Neural crest cell (in vitro differentiated cells): Measurements from ENCODE around the gene KCNA10. TPM values are rescaled to one million over a fixed set of nuclear protein-coding genes. Genes with fewer than 3 reads are reported as not detected.

ENCODE experiments used
- DNase-seq: peaks from one replicate; pipeline ENCODE4 v3.0.0; 2021; ENCODE audit warnings: low read depth, mixed read lengths, low spot score
- H3K27ac Mint-ChIP-seq: one replicate; pipeline ENCODE4 v1.8.0; 2021; ENCODE audit warnings: mild to moderate bottlenecking, mixed read lengths; ENCODE audit not compliant: unreplicated experiment
- H3K27me3 Mint-ChIP-seq: 2 replicates; pipeline ENCODE4 v1.8.0; 2021; ENCODE audit warnings: low read depth, mild to moderate bottlenecking, mixed read lengths
- H3K36me3 Mint-ChIP-seq: 2 replicates; pipeline ENCODE4 v1.8.0; 2021; ENCODE audit warnings: low read depth, mild to moderate bottlenecking, mixed read lengths
- H3K4me1 Mint-ChIP-seq: 2 replicates; pipeline ENCODE4 v1.8.0; 2021; ENCODE audit warnings: mixed read lengths
- H3K4me3 Mint-ChIP-seq: one replicate; pipeline ENCODE4 v1.8.0; 2021; ENCODE audit warnings: mild to moderate bottlenecking, mixed read lengths
- H3K9me3 Mint-ChIP-seq: 2 replicates; pipeline ENCODE4 v1.8.0; 2021; ENCODE audit warnings: mixed read lengths
- CTCF ChIP-seq: fragments of 200-600 bp; sonication (generic); conservative IDR thresholded peaks from 2 replicates; pipeline ENCODE4 v1.5.0; 2021; ENCODE audit warnings: antibody characterized with exemption, mild to moderate bottlenecking
- long read RNA-seq: library from polyadenylated mRNA; unstranded; transcript quantifications from one replicate; pipeline ENCODE4 v2.0.0, GENCODE V29; 2020
- total RNA-seq: library from RNA; stranded (reverse); gene quantifications from 2 replicates; pipeline ENCODE4 v1.2.1, GENCODE V29; 2021

KCNA10 gene
- not detected in 2 replicates for total RNA-seq
- long read RNA-seq, result 0 reads

- Mint-ChIP-seq H3K9me3 (no peaks in the 10 kb centered on the region), H3K4me1 (peaks cover 4% of the 10 kb centered on the region), H3K36me3 (no peaks in the 10 kb centered on the region), H3K4me3 (no peak within 1 kb of the TSS), H3K27ac (no peak within 1 kb of the TSS), H3K27me3 (peaks cover 46% of the 10 kb centered on the region)
- DNase-seq, result no peak
- no peak for TF ChIP-seq CTCF
These were observed at the start of gene KCNA10 for GRCh38 chr1:110519125-110519810. Gene KCNA10 (minus strand): TSS chr1:110519175. CDS start chr1:110518787, 388 bp downstream.

GRCh38 chr1:110566836-110567235 is 47.9 kb upstream of the KCNA10 start:
- H3K27me3 Mint-ChIP-seq, result peaks cover 5% of the 10 kb centered on the region
- no peak overlapping the region for H3K4me3 Mint-ChIP-seq
- DNase-seq, result no peak
- H3K9me3 Mint-ChIP-seq, result peaks cover 4% of the 10 kb centered on the region
- no peak for TF ChIP-seq CTCF
- H3K36me3 Mint-ChIP-seq, result no peaks in the 10 kb centered on the region
- peaks cover 26% of the 10 kb centered on the region for H3K4me1 Mint-ChIP-seq
- no peak overlapping the region for H3K27ac Mint-ChIP-seq

- H3K36me3 Mint-ChIP-seq, result no peaks in the 10 kb centered on the region
- H3K9me3 Mint-ChIP-seq, result peaks cover 4% of the 10 kb centered on the region
- no peak for TF ChIP-seq CTCF
- peak overlapping the region; percentile 60 for H3K4me3 Mint-ChIP-seq
- peaks cover 5% of the 10 kb centered on the region for H3K27me3 Mint-ChIP-seq
- peaks cover 26% of the 10 kb centered on the region for H3K4me1 Mint-ChIP-seq
- DNase-seq, result no peak
- peak overlapping the region; percentile 90 for H3K27ac Mint-ChIP-seq
These were observed 46.6 kb upstream of the KCNA10 start for GRCh38 chr1:110565565-110565964.

GRCh38 chr1:110563089-110563488 is 44.1 kb upstream of the KCNA10 start:
- H3K9me3 Mint-ChIP-seq, result peaks cover 4% of the 10 kb centered on the region
- no peak overlapping the region for H3K4me3 Mint-ChIP-seq
- no peaks in the 10 kb centered on the region for H3K36me3 Mint-ChIP-seq
- peaks cover 8% of the 10 kb centered on the region for H3K27me3 Mint-ChIP-seq
- peaks cover 26% of the 10 kb centered on the region for H3K4me1 Mint-ChIP-seq
- no peak overlapping the region for H3K27ac Mint-ChIP-seq
- no peak for TF ChIP-seq CTCF
- no peak for DNase-seq

GRCh38 chr1:110561596-110561995 is 42.6 kb upstream of the KCNA10 start:
- Mint-ChIP-seq H3K4me1 (peaks cover 29% of the 10 kb centered on the region), H3K9me3 (peaks cover 4% of the 10 kb centered on the region), H3K27me3 (peaks cover 16% of the 10 kb centered on the region), H3K36me3 (no peaks in the 10 kb centered on the region), H3K4me3 (no peak overlapping the region), H3K27ac (no peak overlapping the region)
- DNase-seq, result no peak
- TF ChIP-seq CTCF, result no peak
